HG03097 (cell line): ENCODE results near the gene LEF1.

ENCODE experiments used
- ATAC-seq: cut with Tn5 transposase; IDR thresholded peaks from one replicate; pipeline ENCODE4 v1.9.1; 2021; ENCODE audit not compliant: unreplicated experiment, low FRiP score

The LEF1 gene

DNA sequence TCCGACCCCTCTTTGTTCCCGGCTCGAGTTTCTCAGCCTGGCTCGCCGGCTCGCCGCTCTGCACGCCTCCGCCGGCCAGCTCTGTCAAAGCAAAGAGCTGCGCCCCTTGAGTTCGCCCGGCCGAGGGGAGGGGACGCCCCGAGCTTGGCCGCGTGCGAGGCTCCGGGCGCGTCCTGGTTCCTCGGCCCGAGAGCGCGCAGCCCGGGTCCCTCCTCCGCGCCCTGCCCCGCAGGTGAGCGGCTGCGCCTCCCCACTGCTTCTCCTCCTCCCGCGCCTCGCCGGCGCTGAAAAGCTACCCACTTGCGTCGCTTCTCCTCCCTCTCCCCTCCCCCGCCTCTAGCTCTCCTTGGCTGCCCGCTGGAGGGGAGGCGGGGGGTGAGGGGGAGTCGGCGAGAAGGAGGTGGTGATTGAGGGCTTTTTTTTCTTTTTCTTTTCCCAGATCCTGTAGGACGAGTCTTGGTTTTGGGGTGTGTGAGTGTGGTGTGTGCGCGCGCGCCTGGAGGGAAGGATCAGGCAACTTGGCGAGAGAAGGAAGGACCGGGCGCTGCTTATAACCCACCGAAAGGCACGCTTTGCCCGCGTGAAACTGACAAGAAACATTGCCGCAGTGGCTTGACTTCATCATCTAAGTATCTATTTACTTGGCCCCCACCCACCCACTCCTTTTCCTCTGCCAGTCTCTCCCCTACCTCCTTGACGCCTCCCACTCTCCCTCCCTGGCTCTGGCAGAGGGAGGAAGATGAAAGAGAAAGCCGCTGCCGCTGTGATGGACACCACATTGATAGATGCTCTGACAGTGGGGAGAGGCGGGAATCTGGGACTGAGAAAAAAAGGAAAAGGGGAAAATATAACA lies at the start of gene LEF1:
Gene LEF1, minus strand, starts transcription at position 262 of the 853 bp plus-strand sequence. CDS start 1,165 bp downstream, outside the sequence.
- peak; percentile 35 for ATAC-seq

- no peak for ATAC-seq
Measured at GRCh38 chr4:108216510-108216909, 47.8 kb upstream of the LEF1 start.

- ATAC-seq = no peak
Measured at GRCh38 chr4:108215055-108215454, 46.3 kb upstream of the LEF1 start.

DNA sequence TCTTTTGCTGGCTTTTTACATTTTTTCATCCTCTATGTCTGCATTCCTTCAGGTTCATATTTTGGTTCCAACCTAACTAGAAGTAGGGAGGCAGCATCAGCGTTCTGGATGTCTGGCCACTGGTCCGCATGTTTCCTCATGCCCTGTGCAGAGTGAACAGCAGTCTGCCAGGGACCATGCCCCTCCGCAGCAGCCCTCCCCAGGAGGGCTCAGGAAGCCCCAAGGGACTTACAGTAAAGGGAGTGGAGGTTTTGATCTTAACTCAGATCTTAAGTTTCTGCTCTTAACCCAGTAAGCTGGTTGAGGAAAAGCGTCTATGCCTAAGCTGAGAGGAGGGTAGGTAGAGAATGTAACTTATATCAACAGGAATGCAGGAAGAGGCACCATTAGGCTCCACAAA lies 45.0 kb upstream of the LEF1 start:
- ATAC-seq = no peak

GRCh38 chr4:108213308-108213707 lies 44.6 kb upstream of the LEF1 start:
- no peak for ATAC-seq

- no peak for ATAC-seq
Measured at GRCh38 chr4:108210989-108211835, 42.5 kb upstream of the LEF1 start.

- ATAC-seq = no peak
Measured at GRCh38 chr4:108209489-108209888, 40.8 kb upstream of the LEF1 start.

- ATAC-seq = no peak
Measured at GRCh38 chr4:108205859-108206258, 37.1 kb upstream of the LEF1 start.

- no peak for ATAC-seq
Measured at GRCh38 chr4:108204518-108204917, 35.8 kb upstream of the LEF1 start.

GRCh38 chr4:108203377-108203776 lies 34.6 kb upstream of the LEF1 start:
- ATAC-seq = no peak

- ATAC-seq = no peak
Measured at GRCh38 chr4:108201774-108202173, 33.0 kb upstream of the LEF1 start.

- ATAC-seq = no peak
Measured at GRCh38 chr4:108199881-108200280, 31.1 kb upstream of the LEF1 start.

- ATAC-seq = no peak
Measured at GRCh38 chr4:108193886-108194672, 25.3 kb upstream of the LEF1 start.

DNA sequence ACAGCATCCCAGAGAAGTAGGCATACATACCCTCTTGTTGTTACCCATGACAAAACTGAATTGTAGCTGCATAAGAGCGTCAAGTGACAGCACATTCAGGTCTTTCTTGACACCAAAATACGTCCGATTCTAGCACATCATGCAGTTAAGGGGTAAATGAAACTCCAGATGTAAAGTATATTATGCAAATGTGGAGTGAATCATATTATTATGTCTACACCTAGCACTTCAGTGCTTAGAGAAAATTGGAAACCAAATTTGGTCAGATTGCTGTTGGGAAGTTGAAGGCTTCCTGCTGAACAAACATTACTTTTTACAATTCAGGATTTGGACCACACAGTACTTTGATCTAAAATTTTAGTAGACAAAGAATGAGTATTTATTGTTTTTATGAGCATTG lies 24.2 kb upstream of the LEF1 start:
- ATAC-seq = no peak

DNA sequence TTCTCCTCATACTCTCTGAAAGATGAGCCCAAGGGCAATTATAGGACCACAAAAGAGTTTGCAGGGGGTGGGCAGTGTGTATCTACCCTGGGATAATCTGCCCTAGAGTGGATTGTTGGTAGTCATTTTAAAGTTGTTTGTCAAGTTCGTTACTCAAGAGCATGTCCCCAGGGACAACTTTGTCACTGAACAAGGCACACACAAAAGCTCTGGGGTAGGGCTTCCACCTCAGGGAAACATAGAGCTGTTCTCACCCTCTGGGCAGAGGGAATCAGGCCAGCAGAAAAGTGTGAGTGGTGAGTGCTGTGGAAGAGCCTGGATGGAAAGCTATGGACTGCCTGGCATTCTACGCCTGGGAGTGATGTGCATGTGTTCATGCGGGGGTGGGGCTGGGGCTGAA lies 23.3 kb upstream of the LEF1 start:
- no peak for ATAC-seq

GRCh38 chr4:108191269-108191914 lies 22.7 kb upstream of the LEF1 start:
- no peak for ATAC-seq

DNA sequence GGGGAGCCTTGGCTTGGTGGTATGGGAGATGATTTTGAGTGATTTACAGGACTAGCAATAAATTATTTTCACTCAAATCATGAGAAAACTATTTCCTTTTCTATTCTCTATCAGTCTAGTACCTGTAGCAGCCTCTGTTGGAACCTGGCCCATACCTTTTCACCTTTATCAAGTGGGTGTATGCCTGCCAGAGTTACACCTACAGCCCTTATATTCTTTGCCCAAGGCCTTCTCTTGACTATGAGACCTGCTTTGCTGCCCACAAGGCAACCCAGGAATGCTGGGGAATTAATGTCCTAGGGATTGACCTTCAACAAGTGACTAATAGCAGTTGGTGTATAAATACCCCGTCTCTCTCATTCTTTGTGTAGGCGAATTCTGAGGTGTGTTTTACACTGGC lies 20.0 kb upstream of the LEF1 start:
- no peak for ATAC-seq

DNA sequence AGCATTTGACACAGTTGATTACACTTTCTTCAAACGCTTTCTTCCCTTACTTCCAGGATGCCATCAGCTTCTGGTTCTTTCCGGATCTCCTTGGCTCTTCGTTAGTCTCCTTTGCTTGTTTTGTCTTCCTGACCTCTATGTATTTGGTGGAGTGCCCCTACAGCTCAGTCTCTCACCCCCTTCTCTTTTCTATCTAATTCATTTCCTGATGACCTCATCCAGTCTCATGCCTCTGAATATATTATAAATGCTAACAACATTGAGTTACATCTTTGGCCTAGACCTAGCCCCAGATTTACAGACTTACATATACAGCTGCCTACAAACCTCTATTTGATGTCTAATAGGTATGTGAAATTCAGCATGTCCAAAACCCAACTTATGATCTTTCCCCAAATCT lies 16.5 kb upstream of the LEF1 start:
- ATAC-seq = no peak

DNA sequence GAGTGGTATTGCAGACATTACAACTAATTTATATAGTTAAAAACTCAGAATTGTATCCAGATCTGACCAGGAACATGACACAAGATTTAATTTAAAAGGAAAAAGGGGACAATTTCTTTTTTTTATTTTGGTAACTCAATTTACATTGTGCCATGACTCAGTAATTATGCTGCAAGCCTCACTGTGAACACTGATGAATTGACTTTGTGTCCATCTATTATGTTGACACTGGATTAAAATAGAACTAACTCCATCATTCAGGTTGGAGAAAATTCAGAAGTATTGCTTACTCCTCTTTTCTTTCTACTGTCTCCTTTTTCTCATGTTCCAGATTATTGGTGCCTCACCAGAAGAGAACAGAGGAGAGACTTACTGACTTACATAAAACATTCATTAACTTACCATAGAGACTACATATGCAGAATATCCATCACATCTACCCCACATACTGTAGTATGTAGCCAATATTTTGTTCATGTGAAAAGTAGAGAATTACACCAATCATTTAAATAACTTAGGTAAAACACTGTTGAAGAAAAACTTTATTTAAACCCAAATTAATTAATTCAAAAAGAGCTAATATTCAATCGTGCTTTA lies 15.8 kb upstream of the LEF1 start:
- ATAC-seq = no peak

GRCh38 chr4:108181704-108182103 lies 13.0 kb upstream of the LEF1 start:
- no peak for ATAC-seq
